Brain microvascular endothelial cell (primary cell): Measurements from ENCODE around the gene ANXA6.
"Not testable (repeated sequence)": the region's sequence is repeated elsewhere in the genome, so short reads cannot be mapped to it uniquely, and the experiment has no call there.

Experiments
- DNase-seq: peaks from one replicate; pipeline ENCODE4 v3.0.0-alpha.2; 2020
- H3K27ac ChIP-seq: fragments of 250-450 bp; sonication (Bioruptor Pico); 2 replicates; pipeline ENCODE4 v1.5.1; 2020; ENCODE audit warnings: mild to moderate bottlenecking, moderate library complexity
- H3K27me3 ChIP-seq: fragments of 250-450 bp; sonication (Bioruptor Pico); replicated peaks from 2 replicates; pipeline ENCODE4 v1.5.1; 2020; ENCODE audit warnings: mild to moderate bottlenecking
- H3K36me3 ChIP-seq: fragments of 250-450 bp; sonication (Bioruptor Pico); replicated peaks from 2 replicates; pipeline ENCODE4 v1.5.1; 2020; ENCODE audit warnings: mild to moderate bottlenecking
- H3K4me3 ChIP-seq: 2 replicates; pipeline ENCODE4 v1.5.1; 2011; ENCODE audit warnings: low read depth, mild to moderate bottlenecking, control low read depth, low read length, moderate library complexity
- in situ Hi-C: cut with HindIII; loops from 2 replicates; pipeline ENCODE4 v1.10.0; 2017; ENCODE audit warnings: low sequenced_read_pairs, low pct_ligation_motif_present
- TF ChIP-seq, protein P1 (sequence below): IDR thresholded peaks from 2 replicates; pipeline ENCODE4 v1.5.1; 2011; ENCODE audit warnings: low read depth, mild to moderate bottlenecking, moderate library complexity, low read length, control low read depth, inconsistent platforms; ENCODE audit errors: missing control alignments

Gene ANXA6

DNA sequence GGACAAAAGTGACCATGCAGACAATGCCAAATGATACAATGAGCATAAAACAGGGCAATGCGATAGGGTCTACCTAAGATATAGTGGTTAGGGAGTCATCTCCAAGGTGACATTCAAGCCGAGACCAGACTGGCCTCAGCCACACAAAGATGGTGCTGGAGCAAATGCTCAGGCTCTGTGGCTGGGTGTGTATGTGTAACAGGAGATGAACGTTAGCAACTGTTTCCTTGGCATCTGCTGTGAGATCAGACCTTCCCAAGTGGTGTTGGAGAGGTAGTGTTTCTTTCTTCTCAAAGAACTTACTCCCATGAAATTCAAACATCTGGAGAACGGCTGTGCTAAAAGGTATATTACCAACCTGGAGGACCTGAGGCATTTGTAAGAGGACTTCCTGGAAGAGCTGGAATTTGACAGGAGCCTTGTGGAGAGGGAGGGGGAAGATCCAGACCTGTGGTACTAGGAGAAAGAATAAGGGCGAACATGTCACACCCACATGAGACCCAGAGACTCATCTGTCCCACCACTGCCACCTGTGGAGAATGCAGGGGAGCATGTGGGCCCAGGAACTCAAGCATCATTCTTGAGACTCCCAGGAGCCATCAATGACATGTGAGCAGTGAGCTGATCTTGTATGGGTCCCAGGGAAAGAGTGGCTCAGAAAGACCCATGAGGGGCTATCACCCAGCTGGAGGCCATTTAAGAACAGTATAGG lies 21.4 kb upstream of the ANXA6 start:
- Histone ChIP-seq H3K27ac (no peak overlapping the region), H3K4me3 (no peak overlapping the region), H3K36me3 (no peaks in the 10 kb centered on the region), H3K27me3 (no peaks in the 10 kb centered on the region)
- TF ChIP-seq, protein P1, sequence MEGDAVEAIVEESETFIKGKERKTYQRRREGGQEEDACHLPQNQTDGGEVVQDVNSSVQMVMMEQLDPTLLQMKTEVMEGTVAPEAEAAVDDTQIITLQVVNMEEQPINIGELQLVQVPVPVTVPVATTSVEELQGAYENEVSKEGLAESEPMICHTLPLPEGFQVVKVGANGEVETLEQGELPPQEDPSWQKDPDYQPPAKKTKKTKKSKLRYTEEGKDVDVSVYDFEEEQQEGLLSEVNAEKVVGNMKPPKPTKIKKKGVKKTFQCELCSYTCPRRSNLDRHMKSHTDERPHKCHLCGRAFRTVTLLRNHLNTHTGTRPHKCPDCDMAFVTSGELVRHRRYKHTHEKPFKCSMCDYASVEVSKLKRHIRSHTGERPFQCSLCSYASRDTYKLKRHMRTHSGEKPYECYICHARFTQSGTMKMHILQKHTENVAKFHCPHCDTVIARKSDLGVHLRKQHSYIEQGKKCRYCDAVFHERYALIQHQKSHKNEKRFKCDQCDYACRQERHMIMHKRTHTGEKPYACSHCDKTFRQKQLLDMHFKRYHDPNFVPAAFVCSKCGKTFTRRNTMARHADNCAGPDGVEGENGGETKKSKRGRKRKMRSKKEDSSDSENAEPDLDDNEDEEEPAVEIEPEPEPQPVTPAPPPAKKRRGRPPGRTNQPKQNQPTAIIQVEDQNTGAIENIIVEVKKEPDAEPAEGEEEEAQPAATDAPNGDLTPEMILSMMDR = no peak
- in situ Hi-C loops = no loop called here
- DNase-seq = no peak

DNA sequence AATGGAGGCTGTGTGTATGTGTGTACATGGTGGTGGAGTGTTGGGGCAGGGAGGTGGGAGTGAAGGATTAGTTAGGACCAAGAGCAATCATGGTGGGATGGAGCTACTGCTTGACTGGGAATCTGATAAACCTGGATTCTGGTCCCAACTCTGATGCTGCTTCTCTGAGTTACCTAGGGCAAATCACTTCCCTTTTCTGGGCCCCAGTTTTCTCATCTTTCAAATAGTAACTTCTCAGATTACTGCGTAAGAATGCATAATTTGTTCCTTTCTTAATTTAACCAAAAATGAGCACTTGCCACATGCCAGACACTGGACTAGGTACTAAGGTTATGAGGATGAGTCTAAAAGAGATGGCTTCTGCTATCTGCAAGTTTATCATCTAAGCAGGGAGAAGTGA lies 20.8 kb upstream of the ANXA6 start:
- no peak for DNase-seq
- Histone ChIP-seq H3K27ac (no peak overlapping the region), H3K36me3 (no peaks in the 10 kb centered on the region), H3K27me3 (no peaks in the 10 kb centered on the region), H3K4me3 (no peak overlapping the region)
- in situ Hi-C loops = no loop called here
- TF ChIP-seq, protein P1 = no peak

DNA sequence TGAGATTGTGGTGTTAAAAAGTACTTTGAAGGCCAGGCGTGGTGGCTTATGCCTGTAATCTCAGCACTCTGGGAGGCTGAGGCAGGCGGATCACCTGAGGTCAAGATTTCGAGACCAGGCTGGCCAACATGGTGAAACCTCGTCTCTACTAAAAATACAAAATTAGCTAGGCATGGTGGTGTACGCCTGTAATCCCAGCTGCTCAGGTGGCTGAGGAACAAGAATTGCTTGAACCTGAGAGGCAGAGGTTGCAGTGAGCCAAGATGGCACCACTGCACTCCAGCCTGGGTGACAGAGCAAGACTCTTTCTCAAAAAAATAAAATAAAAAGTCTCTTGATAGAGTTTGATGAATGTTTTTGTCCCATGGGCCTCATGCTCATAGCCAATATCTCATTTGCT lies 18.7 kb upstream of the ANXA6 start:
- H3K36me3 ChIP-seq, DNase-seq, H3K27me3 ChIP-seq, in situ Hi-C loops, H3K4me3 ChIP-seq, H3K27ac ChIP-seq: not testable (repeated sequence)

DNA sequence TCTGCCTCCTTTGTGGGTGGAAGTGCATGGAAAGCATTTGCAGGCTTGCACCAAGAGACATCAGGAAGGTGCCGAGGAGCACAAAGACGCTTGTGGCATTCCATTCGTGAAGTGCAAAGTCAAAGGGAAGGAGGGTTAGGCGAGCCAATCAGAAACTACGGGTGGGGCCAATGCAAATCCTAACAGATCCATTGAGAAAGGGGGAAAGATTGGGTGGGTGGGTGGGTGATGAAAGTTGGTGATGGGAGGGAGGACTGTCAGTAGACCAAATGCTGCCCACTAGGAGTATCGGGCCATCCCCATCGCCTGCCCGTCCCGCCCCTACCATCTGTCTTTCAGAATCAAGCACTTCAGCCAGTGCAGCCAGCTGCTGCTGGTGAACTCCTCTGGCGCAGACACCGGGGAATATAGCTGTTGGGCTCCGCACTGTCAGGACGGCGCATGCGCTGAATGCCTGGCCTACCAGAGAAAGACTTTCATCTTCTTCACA lies 17.1 kb upstream of the ANXA6 start:
- TF ChIP-seq, protein P1 = no peak
- no peak overlapping the region for H3K27ac ChIP-seq
- no peaks in the 10 kb centered on the region for H3K36me3 ChIP-seq
- DNase-seq = no peak
- no peak overlapping the region for H3K4me3 ChIP-seq
- in situ Hi-C loops = no loop called here
- no peaks in the 10 kb centered on the region for H3K27me3 ChIP-seq

DNA sequence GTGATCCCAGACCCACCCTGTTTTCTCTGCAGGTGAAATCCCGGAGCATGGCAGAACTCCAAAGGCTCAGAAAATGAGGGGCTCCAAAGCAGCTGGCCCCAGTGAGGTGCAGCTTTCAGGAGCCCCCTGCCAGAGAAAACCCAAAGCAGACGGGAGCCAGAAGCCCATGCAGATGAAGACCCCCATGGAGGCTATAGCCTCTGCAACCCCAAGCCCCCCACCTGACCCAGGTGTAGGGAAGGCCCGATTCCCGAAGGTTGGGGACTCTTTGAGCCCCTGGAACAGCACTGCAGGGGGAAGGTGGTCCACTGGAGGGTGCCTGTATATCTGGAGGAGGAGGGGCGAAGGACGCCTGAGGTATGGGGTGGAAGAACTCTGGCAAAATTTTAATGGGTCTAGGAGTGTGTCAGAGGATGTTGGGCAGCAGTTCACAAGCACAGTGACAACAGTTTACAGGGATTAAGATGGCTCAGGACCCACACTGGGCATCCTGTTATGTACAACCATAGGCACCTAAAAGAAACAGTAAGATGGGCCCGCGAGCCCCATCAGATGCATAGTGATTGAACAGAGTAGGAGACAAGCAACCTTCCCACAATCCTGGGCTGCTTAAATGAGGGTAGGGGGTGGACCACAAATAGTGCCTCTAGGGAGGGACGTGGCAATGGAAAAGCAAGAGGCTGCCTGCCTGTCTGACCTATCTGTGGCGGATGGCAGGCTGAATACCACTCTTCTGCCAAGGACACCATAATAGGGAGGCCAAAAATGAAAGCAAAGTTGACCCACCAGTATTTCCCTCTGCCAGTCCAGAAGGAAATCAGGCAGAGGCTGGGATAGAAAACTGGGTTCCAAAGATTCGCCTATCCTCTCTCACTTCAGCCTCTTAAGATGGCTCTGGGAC lies 16.4 kb upstream of the ANXA6 start:
- Histone ChIP-seq H3K27ac (no peak overlapping the region), H3K27me3 (no peaks in the 10 kb centered on the region), H3K4me3 (no peak overlapping the region), H3K36me3 (no peaks in the 10 kb centered on the region)
- no peak for DNase-seq
- in situ Hi-C loops = no loop called here
- TF ChIP-seq, protein P1 = no peak

DNA sequence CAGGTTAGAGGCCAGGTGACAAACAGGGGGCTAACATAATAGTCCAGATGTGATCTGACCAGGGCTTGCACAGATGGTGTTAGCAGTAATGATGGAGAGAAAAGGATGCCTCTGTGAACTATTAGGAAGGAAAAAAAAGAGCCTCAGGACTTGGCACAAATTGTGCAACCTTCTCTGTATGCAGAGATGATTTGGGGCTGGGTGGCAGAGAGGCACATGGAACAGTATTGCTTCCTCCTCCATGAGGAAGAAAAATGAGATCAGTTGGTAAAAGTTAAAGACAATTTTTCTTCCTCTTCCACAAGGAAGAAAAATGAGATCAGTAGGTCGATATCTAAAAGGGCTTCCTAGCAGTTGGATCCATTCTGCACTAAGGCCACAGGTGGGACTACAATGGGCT lies 13.9 kb upstream of the ANXA6 start:
- no peak for DNase-seq
- Histone ChIP-seq H3K4me3 (no peak overlapping the region), H3K27me3 (no peaks in the 10 kb centered on the region), H3K36me3 (no peaks in the 10 kb centered on the region), H3K27ac (no peak overlapping the region)
- in situ Hi-C loops = no loop called here
- TF ChIP-seq, protein P1 = no peak
